Neuron (in vitro differentiated cells): ENCODE data around the gene CDC42EP3.

ENCODE experiments used
- H2AFZ ChIP-seq: one replicate; pipeline ENCODE4 v1.6.1; 2013; ENCODE audit warnings: low read depth, mild to moderate bottlenecking, inconsistent platforms, low read length, moderate library complexity
- H3K27me3 ChIP-seq: one replicate; pipeline ENCODE4 v1.6.1; 2013; ENCODE audit warnings: low read length; ENCODE audit not compliant: insufficient read depth
- H3K36me3 ChIP-seq: one replicate; pipeline ENCODE4 v1.6.1; 2013; ENCODE audit warnings: low read length; ENCODE audit not compliant: insufficient read depth
- H3K4me1 ChIP-seq: one replicate; pipeline ENCODE4 v1.6.1; 2013; ENCODE audit warnings: low read length; ENCODE audit not compliant: insufficient read depth
- H3K4me3 ChIP-seq: 2 replicates; pipeline ENCODE4 v1.5.1; 2013; ENCODE audit warnings: mild to moderate bottlenecking, low read length, moderate library complexity
- H3K9me3 ChIP-seq: one replicate; pipeline ENCODE4 v1.6.1; 2013; ENCODE audit warnings: low read length

Gene CDC42EP3

GRCh38 chr2:37659723-37660122, 11.7 kb downstream of the CDC42EP3 start:
- Histone ChIP-seq H2AFZ (no peak overlapping the region), H3K36me3 (no peaks in the 10 kb centered on the region), H3K9me3 (no peaks in the 10 kb centered on the region), H3K27me3 (no peaks in the 10 kb centered on the region), H3K4me1 (peaks cover 25% of the 10 kb centered on the region), H3K4me3 (no peak overlapping the region)

GRCh38 chr2:37658682-37659081, 12.8 kb downstream of the CDC42EP3 start:
- Histone ChIP-seq H3K4me3 (no peak overlapping the region), H3K36me3 (no peaks in the 10 kb centered on the region), H2AFZ (no peak overlapping the region), H3K27me3 (no peaks in the 10 kb centered on the region), H3K9me3 (no peaks in the 10 kb centered on the region), H3K4me1 (peaks cover 31% of the 10 kb centered on the region)

GRCh38 chr2:37657471-37657870, 14.0 kb downstream of the CDC42EP3 start:
- no peak overlapping the region for H3K4me3 ChIP-seq
- H2AFZ ChIP-seq, result no peak overlapping the region
- H3K4me1 ChIP-seq, result peaks cover 31% of the 10 kb centered on the region
- no peaks in the 10 kb centered on the region for H3K36me3 ChIP-seq
- H3K27me3 ChIP-seq, result no peaks in the 10 kb centered on the region
- no peaks in the 10 kb centered on the region for H3K9me3 ChIP-seq

- H3K4me1 ChIP-seq, result peaks cover 31% of the 10 kb centered on the region
- H3K27me3 ChIP-seq, result no peaks in the 10 kb centered on the region
- no peak overlapping the region for H2AFZ ChIP-seq
- H3K9me3 ChIP-seq, result no peaks in the 10 kb centered on the region
- H3K36me3 ChIP-seq, result no peaks in the 10 kb centered on the region
- H3K4me3 ChIP-seq, result no peak overlapping the region
Observed at GRCh38 chr2:37656512-37657423, 14.7 kb downstream of the CDC42EP3 start.

GRCh38 chr2:37654932-37655841, 16.3 kb downstream of the CDC42EP3 start:
- no peak overlapping the region for H3K4me3 ChIP-seq
- H2AFZ ChIP-seq, result no peak overlapping the region
- H3K36me3 ChIP-seq, result no peaks in the 10 kb centered on the region
- no peaks in the 10 kb centered on the region for H3K27me3 ChIP-seq
- H3K4me1 ChIP-seq, result peaks cover 31% of the 10 kb centered on the region
- no peaks in the 10 kb centered on the region for H3K9me3 ChIP-seq

DNA sequence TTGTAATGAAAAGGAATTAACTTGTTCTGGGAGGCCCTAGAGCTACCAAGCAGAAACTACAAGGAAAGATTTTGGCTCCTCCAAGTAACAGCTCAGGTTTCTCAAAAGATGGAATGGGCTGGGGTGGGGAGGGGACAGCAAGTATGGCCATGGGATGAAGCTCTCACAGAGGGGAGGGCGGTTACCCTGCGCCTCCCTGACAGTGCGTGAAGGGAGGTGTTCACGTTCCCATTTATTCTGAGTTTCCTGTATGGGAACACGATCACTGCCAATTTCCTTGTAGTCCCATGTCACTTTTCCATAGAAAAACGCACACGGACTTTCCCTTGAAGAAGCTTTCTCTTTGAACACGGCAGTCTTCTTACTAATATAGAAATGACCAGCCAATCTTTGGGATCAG, 17.0 kb downstream of the CDC42EP3 start:
- H3K4me1 ChIP-seq, result peaks cover 31% of the 10 kb centered on the region

DNA sequence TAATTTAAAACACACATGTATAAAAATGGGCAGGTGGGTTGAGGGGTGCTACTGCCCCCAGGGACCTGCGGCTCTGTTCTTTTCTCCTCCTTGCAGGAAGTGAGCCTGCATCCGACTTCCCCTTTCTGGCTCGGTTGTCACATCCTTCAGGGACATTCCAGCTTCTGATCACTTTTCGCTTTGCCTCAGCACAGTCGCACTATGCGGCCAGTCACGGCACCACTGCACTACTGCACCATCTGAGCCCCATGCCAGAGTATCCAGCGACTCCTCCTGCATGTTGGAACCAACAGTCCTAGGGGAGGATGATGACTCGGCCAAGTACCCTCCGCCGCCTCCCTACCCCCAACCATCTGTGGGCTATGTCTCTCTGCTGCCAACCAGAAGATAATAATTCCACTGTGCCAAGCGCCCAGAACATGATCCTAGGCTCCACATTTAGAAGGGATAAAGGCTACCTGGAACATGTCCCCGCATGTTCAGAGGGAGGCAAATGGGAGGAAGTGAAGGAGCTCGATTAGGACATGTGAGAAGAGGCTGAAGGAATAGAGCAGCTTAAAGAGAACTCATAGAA, 17.6 kb downstream of the CDC42EP3 start:
- no peaks in the 10 kb centered on the region for H3K36me3 ChIP-seq
- no peak overlapping the region for H2AFZ ChIP-seq
- H3K27me3 ChIP-seq, result no peaks in the 10 kb centered on the region
- H3K9me3 ChIP-seq, result no peaks in the 10 kb centered on the region
- no peak overlapping the region for H3K4me3 ChIP-seq
- peaks cover 31% of the 10 kb centered on the region for H3K4me1 ChIP-seq

More for the DNA sequence above, 17.0 kb downstream of the CDC42EP3 start:
- H3K27me3 ChIP-seq, result no peaks in the 10 kb centered on the region
- no peak overlapping the region for H3K4me3 ChIP-seq
- no peaks in the 10 kb centered on the region for H3K9me3 ChIP-seq
- H2AFZ ChIP-seq, result no peak overlapping the region
- H3K36me3 ChIP-seq, result no peaks in the 10 kb centered on the region

DNA sequence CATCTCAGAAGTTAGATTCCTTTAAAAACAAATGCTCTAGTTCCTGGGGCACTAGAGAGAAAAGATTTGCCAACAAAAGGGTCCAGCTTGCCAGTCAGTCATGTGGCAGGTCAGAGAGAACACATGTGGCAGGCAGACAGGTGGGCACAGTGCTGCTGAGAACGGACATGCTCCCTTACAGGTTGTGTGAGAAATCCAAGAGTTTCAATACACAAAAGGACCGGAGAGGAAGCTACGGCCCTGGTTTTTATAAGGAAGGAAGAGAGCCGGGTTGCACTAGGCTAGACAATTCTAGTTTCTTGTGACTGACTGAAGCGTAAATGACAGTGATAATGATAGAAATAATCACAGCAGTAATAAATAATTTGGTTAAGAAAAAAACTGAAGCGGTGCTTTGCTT, 18.3 kb downstream of the CDC42EP3 start:
- Histone ChIP-seq H3K36me3 (no peaks in the 10 kb centered on the region), H3K4me3 (no peak overlapping the region), H3K9me3 (peaks cover 5% of the 10 kb centered on the region), H3K27me3 (no peaks in the 10 kb centered on the region), H3K4me1 (peaks cover 31% of the 10 kb centered on the region), H2AFZ (no peak overlapping the region)

DNA sequence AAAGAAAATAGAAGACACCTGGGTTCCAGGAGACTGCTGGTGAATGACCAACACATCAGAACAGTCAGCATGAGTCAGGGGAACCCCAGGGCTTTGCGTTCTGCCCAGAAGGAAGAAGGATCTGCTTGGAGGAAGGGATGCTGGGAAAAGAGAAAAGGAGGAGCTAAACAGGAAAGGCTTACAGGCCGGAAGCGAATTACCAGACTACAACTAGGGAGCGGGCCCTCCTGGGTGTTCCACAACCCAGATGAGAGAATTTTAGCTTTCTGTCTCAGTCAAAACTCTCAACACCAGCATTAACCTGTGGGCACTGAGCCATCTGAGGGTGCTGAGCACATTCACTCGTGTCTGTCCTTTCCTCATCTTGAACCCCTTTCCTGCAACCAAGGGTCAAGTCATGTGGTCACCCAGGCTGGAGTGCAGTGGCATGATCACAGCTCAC, 19.2 kb downstream of the CDC42EP3 start:
- H3K9me3 ChIP-seq, result peaks cover 10% of the 10 kb centered on the region
- peaks cover 5% of the 10 kb centered on the region for H3K36me3 ChIP-seq
- H3K27me3 ChIP-seq, result no peaks in the 10 kb centered on the region
- no peak overlapping the region for H3K4me3 ChIP-seq
- no peak overlapping the region for H2AFZ ChIP-seq
- peaks cover 27% of the 10 kb centered on the region for H3K4me1 ChIP-seq

- peaks cover 10% of the 10 kb centered on the region for H3K9me3 ChIP-seq
- H3K4me3 ChIP-seq, result no peak overlapping the region
- no peak overlapping the region for H2AFZ ChIP-seq
- peaks cover 9% of the 10 kb centered on the region for H3K36me3 ChIP-seq
- H3K4me1 ChIP-seq, result peaks cover 15% of the 10 kb centered on the region
- no peaks in the 10 kb centered on the region for H3K27me3 ChIP-seq
Observed at GRCh38 chr2:37650548-37651093, 20.8 kb downstream of the CDC42EP3 start.

- Histone ChIP-seq H3K9me3 (peaks cover 10% of the 10 kb centered on the region), H2AFZ (no peak overlapping the region), H3K27me3 (no peaks in the 10 kb centered on the region), H3K4me1 (peaks cover 4% of the 10 kb centered on the region), H3K4me3 (no peak overlapping the region), H3K36me3 (peaks cover 11% of the 10 kb centered on the region)
Observed at GRCh38 chr2:37649518-37649917, 21.9 kb downstream of the CDC42EP3 start.

DNA sequence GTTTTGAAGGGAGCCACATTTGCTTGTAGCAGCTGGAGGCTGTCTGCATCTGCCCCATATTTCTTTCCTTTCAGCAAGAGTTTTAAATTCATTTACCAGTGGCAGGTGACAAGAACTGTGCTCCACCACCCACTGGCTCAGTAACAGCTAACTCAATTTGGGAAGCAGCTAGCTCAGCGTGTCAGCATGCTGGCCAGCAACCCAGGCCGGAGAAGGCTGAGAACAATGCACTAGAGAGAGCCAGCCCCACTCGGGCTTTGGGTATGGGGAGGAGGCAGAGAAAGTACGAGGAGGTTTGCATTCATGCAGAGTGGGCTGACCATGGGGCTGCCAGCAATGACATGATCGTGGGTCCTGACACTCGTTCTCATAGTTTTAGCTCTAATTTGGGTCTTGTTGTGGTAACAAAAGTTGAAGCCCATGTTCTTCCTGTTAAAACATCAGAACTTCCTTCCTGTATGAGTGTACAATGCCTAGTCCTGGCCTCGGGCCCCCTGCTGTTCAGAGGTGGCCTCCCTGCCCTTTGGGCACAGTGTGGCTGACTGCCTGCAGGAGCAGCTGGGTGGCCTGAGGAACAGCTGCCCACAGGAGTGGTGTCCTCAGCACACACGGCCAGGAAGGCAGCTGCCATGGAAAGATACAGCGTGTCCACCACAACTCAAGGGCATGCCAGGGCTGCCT, 23.0 kb downstream of the CDC42EP3 start:
- Histone ChIP-seq H3K36me3 (peaks cover 17% of the 10 kb centered on the region), H3K9me3 (peaks cover 10% of the 10 kb centered on the region), H2AFZ (no peak overlapping the region), H3K4me3 (no peak overlapping the region), H3K27me3 (no peaks in the 10 kb centered on the region), H3K4me1 (no peaks in the 10 kb centered on the region)
